Suprapubic skin (tissue), 4 donors: ENCODE results near the gene TFF1.

Source experiments
- EP300 ChIP-seq: sonication (generic); formaldehyde crosslinking; IDR thresholded peaks from one replicate; pipeline ENCODE4 v1.6.1; 2017; ENCODE audit warnings: antibody characterized with exemption
- POLR2AphosphoS5 ChIP-seq, 3 donors: sonication (generic); formaldehyde crosslinking; IDR thresholded peaks; one replicate each; pipeline ENCODE4 v1.6.1; 2017; ENCODE audit warnings: antibody characterized with exemption in 3 of 3
- TF ChIP-seq, protein P1 (sequence below), 2 donors: fragments of 200-600 bp in 1 of 2; fragments of 450-650 bp in 1 of 2; sonication (generic) in 1 of 2; IDR thresholded peaks; one replicate each; pipeline ENCODE4 v1.5.1; 2016 to 2019; ENCODE audit warnings: antibody characterized with exemption in 2 of 2, mild to moderate bottlenecking in 1 of 2, moderate library complexity in 1 of 2

DNA sequence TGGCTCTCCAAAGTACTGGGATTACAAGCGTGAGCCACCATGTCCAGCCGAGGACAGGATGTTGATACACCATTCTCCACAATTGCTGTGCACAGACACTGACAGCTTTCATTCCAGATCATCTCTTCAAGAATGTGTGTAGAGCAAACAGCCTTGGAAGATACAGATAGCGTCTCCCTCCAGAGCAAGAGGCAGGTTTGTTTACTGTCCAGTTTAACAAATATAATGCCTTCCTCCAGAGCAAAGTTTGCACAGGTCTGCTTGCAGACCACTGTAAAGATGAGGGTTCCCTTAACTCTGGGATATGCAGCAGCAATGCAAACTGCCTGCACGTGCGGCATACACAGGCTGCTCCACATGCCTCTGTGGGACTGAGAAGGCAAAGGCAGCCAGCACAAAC is 25.0 kb upstream of the TFF1 start:
- TF ChIP-seq, protein P1, sequence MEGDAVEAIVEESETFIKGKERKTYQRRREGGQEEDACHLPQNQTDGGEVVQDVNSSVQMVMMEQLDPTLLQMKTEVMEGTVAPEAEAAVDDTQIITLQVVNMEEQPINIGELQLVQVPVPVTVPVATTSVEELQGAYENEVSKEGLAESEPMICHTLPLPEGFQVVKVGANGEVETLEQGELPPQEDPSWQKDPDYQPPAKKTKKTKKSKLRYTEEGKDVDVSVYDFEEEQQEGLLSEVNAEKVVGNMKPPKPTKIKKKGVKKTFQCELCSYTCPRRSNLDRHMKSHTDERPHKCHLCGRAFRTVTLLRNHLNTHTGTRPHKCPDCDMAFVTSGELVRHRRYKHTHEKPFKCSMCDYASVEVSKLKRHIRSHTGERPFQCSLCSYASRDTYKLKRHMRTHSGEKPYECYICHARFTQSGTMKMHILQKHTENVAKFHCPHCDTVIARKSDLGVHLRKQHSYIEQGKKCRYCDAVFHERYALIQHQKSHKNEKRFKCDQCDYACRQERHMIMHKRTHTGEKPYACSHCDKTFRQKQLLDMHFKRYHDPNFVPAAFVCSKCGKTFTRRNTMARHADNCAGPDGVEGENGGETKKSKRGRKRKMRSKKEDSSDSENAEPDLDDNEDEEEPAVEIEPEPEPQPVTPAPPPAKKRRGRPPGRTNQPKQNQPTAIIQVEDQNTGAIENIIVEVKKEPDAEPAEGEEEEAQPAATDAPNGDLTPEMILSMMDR (IDR thresholded peaks at IDR 0.05) = no peak
- TF ChIP-seq EP300 (no peak), POLR2AphosphoS5 (IDR thresholded peaks at IDR 0.05) (no peak)
